HepG2 (cell line): Measurements from ENCODE around the gene NINJ2. TPM values are rescaled to one million over a fixed set of nuclear protein-coding genes. Genes with fewer than 3 reads are reported as not detected.

Experiments used
- ATAC-seq: fragments of 200-7000 bp; cut with Tn5 transposase; 3 replicates; pipeline ENCODE4 v1.9.1; 2020; ENCODE audit warnings: mild to moderate bottlenecking, moderate library complexity
- BruUV-seq: library from RNA; stranded (reverse); fragments of 400-500 nt; replicated peaks from 2 replicates; lab custom pipeline; 2021; lab: Mats Ljungman, UMichigan
- CTCF ChIA-PET: fragments of 300-600 bp; formaldehyde crosslinking; extraction: SDS; loops from one replicate; lab custom pipeline; 2021; ENCODE audit warnings: low total read pairs, inconsistent platforms, low intra/inter-chr PET ratio; lab: Yijun Ruan, JAX
- POLR2A ChIA-PET: fragments of 350-600 bp; sonication (Branson Sonifier 250); formaldehyde crosslinking; loops from one replicate; lab custom pipeline; 2020; ENCODE audit warnings: antibody characterized with exemption, inconsistent platforms; lab: Yijun Ruan, JAX
- DNase-seq: peaks from one replicate; pipeline ENCODE4 v3.0.0-alpha.2; 2015; ENCODE audit warnings: low spot score
- FAIRE-seq: peaks from 3 replicates; lab custom pipeline; 2011; peaks lifted over from hg19 to GRCh38; lab: Jason Lieb, UNC
- H2AFZ ChIP-seq: one replicate; pipeline ENCODE4 v1.6.1; 2011; ENCODE audit warnings: low read length, inconsistent platforms
- H3K27ac ChIP-seq: fragments of 300-600 bp; 3 replicates; pipeline ENCODE4 v1.8.0; 2011; ENCODE audit warnings: mixed run types, mild to moderate bottlenecking, mixed read lengths, low read length, inconsistent platforms; ENCODE audit not compliant: insufficient read depth; ENCODE audit errors: extremely low read length
- H3K27me3 ChIP-seq, 2 experiments: fragments of 200-600 bp in 1 of 2; 2 replicates in 1 of 2; 3 replicates in 1 of 2; pipeline versions ENCODE4 v1.6.0 to v1.8.0; 2011; ENCODE audit warnings: low read length in 2 of 2, mild to moderate bottlenecking in 2 of 2, moderate library complexity in 2 of 2, inconsistent platforms in 1 of 2; ENCODE audit not compliant: insufficient read depth in 2 of 2, control insufficient read depth in 1 of 2
- H3K36me3 ChIP-seq, 2 experiments: fragments of 200-600 bp in 1 of 2; replicated peaks in 1 of 2; 2 replicates in 1 of 2; 3 replicates in 1 of 2; pipeline versions ENCODE4 v1.5.1 to v1.8.0; 2011; ENCODE audit warnings: low read length in 2 of 2, inconsistent platforms in 1 of 2; ENCODE audit not compliant: insufficient read depth in 2 of 2, control insufficient read depth in 1 of 2
- H3K4me1 ChIP-seq: 2 replicates; pipeline ENCODE4 v1.5.1; 2012; ENCODE audit warnings: low read length, inconsistent platforms; ENCODE audit not compliant: insufficient read depth
- H3K4me2 ChIP-seq: 2 replicates; pipeline ENCODE4 v1.6.0; 2011; ENCODE audit warnings: low read depth, low read length, inconsistent platforms
- H3K4me3 ChIP-seq, 3 experiments: fragments of 200-600 bp in 1 of 3; sonication (generic), shearing (Covaris generic) in 1 of 3; replicated peaks in 1 of 3; 2 replicates each; pipeline ENCODE4 v1.5.1; 2011 to 2016; ENCODE audit warnings: low read length in 3 of 3, inconsistent platforms in 2 of 3, low read depth in 2 of 3, mild to moderate bottlenecking in 2 of 3, control low read depth in 1 of 3, mixed read lengths in 1 of 3; ENCODE audit not compliant: insufficient read depth in 1 of 3
- H3K79me2 ChIP-seq: one replicate; pipeline ENCODE4 v1.6.1; 2011; ENCODE audit warnings: low read length, inconsistent platforms; ENCODE audit not compliant: insufficient read depth
- H3K9ac ChIP-seq: 2 replicates; pipeline ENCODE4 v1.6.0; 2011; ENCODE audit warnings: mild to moderate bottlenecking, low read depth, low read length, inconsistent platforms; ENCODE audit not compliant: insufficient read depth
- H3K9me3 ChIP-seq: 2 replicates; pipeline ENCODE4 v1.5.1; 2012; ENCODE audit warnings: mild to moderate bottlenecking, low read length
- H4K20me1 ChIP-seq: 2 replicates; pipeline ENCODE4 v1.6.0; 2011; ENCODE audit warnings: inconsistent platforms, mild to moderate bottlenecking, low read length, moderate library complexity; ENCODE audit not compliant: insufficient read depth
- FOSL2 ChIP-seq: sonication (generic); formaldehyde crosslinking; IDR thresholded peaks from 2 replicates; pipeline ENCODE4 v1.4.0; 2020; ENCODE audit warnings: missing genetic modification reagents
- GABPB1 ChIP-seq: IDR thresholded peaks from 2 replicates; pipeline ENCODE4 v1.6.1; 2016; ENCODE audit warnings: mild to moderate bottlenecking, missing genetic modification reagents, moderate library complexity, missing compliant biosample characterization
- HDAC2 ChIP-seq: sonication (generic); formaldehyde crosslinking; IDR thresholded peaks from 2 replicates; pipeline ENCODE4 v1.4.0; 2020; ENCODE audit warnings: missing genetic modification reagents
- SNRNP70 ChIP-seq: fragments of 200-400 bp; formaldehyde crosslinking; IDR thresholded peaks from 2 replicates; pipeline ENCODE4 v1.6.1; 2017; ENCODE audit warnings: mild to moderate bottlenecking, low read depth, low read length, moderate library complexity
- TSC22D2 ChIP-seq: sonication (generic); formaldehyde crosslinking; IDR thresholded peaks from 2 replicates; pipeline ENCODE4 v1.5.1; 2020; ENCODE audit warnings: missing genetic modification reagents, mild to moderate bottlenecking, borderline replicate concordance
- ZKSCAN5 ChIP-seq: sonication (generic); formaldehyde crosslinking; IDR thresholded peaks from 2 replicates; pipeline ENCODE4 v1.5.1; 2020; ENCODE audit warnings: mild to moderate bottlenecking, missing genetic modification reagents
- ZNF160 ChIP-seq: sonication (generic); formaldehyde crosslinking; IDR thresholded peaks from 2 replicates; pipeline ENCODE4 v1.8.0; 2022; ENCODE audit warnings: mild to moderate bottlenecking, inconsistent platforms, missing genetic modification reagents
- ZNF205 ChIP-seq: IDR thresholded peaks from 2 replicates; pipeline ENCODE4 v1.6.1; 2018; ENCODE audit warnings: missing biosample characterization, missing genetic modification reagents
- ZNF263 ChIP-seq: sonication (generic); formaldehyde crosslinking; IDR thresholded peaks from 2 replicates; pipeline ENCODE4 v1.4.0; 2020; ENCODE audit warnings: missing genetic modification reagents
- ZNF543 ChIP-seq: sonication (generic); formaldehyde crosslinking; IDR thresholded peaks from 2 replicates; pipeline ENCODE4 v1.4.0; 2020; ENCODE audit warnings: mild to moderate bottlenecking, missing genetic modification reagents
- ZNF563 ChIP-seq: sonication (generic); formaldehyde crosslinking; IDR thresholded peaks from 2 replicates; pipeline ENCODE4 v1.8.0; 2022; ENCODE audit warnings: mild to moderate bottlenecking, moderate library complexity, missing genetic modification reagents
- ZNF850 ChIP-seq: sonication (generic); formaldehyde crosslinking; conservative IDR thresholded peaks from 2 replicates; pipeline ENCODE4 v1.9.0; 2021; ENCODE audit warnings: mild to moderate bottlenecking, missing genetic modification reagents
- ZSCAN29 ChIP-seq: sonication (generic); formaldehyde crosslinking; conservative IDR thresholded peaks from 2 replicates; pipeline ENCODE4 v1.4.0; 2020; ENCODE audit warnings: mild to moderate bottlenecking, missing genetic modification reagents
- WGBS: methylation state at CpG from one replicate; pipeline ENCODE4 v1.1.6; 2017; ENCODE audit warnings: low lambda C conversion rate; 5-methylcytosine and 5-hydroxymethylcytosine counted together
- in situ Hi-C: cut with HindIII; loops from 2 replicates; pipeline ENCODE4 v1.10.0; 2017; ENCODE audit warnings: low pct_unique_long_range_greater_than_20kb; ENCODE audit not compliant: extremely low pct_ligation_motif_present
- intact Hi-C: fragments of 100-400 bp; cut with micrococcal nuclease; formaldehyde crosslinking; loops from one replicate; pipeline ENCODE4 v1.10.0; 2022; ENCODE audit not compliant: unreplicated experiment
- polyA plus RNA-seq, 8 experiments: library from polyadenylated mRNA; depleted of rRNA in 3 of 8; stranded (reverse) in 7 of 8; unstranded in 1 of 8; fragments of >200 nt; fragmentation: Illumina TruSeq in 4 of 8; extraction: Trizol in 4 of 8; gene quantifications; 2 replicates each; pipeline versions ENCODE4 v1.2.1 to v1.2.3, GENCODE V29; 2011 to 2016; ENCODE audit warnings: low read depth in 4 of 8, missing spikeins in 1 of 8, mixed read lengths in 1 of 8; ENCODE audit not compliant: insufficient read depth in 1 of 8
- total RNA-seq, 5 experiments: library from RNA; depleted of rRNA; stranded (reverse); fragments of >200 nt; fragmentation: Illumina TruSeq; extraction: Trizol; gene quantifications; 2 replicates each; pipeline ENCODE4 v1.2.3, GENCODE V29; 2016; ENCODE audit warnings: low read depth in 1 of 5
- TF ChIP-seq, protein P1 (sequence below): sonication (generic); formaldehyde crosslinking; conservative IDR thresholded peaks from 2 replicates; pipeline ENCODE4 v1.8.1; 2023; ENCODE audit warnings: missing genetic modification reagents
- TF ChIP-seq, protein P2 (sequence below): sonication (generic); formaldehyde crosslinking; IDR thresholded peaks from 2 replicates; pipeline ENCODE4 v1.8.1; 2023; ENCODE audit warnings: mild to moderate bottlenecking, moderate library complexity, missing genetic modification reagents

The NINJ2 gene
- total and polyA plus RNA-seq, 2 of the 13 experiments (the other 11 are each of a cell fraction or from before 2014, with no cell fraction given), result 0.62 to 3.8 TPM

DNA sequence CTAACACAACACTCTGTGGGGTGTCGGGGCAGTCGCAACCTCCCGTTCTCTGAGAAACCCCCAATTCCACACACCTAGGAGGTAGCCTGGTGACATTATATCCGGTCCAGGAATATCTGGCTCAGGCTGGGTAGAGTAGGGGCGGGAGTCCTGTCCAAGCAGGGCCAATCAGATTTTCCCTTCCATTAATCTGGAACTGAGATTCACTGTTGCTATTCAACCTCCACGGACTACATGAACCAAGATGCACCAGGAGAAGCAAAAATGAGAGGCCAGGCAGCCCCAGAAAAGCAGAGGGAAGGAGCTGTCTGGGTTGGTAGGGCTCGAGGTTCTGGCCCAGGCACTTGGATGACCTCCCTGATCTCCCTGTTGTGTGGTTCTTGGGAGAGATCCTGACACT, 51.0 kb downstream of the NINJ2 start:
- FAIRE-seq, result no peak
- TF ChIP-seq, protein P1, sequence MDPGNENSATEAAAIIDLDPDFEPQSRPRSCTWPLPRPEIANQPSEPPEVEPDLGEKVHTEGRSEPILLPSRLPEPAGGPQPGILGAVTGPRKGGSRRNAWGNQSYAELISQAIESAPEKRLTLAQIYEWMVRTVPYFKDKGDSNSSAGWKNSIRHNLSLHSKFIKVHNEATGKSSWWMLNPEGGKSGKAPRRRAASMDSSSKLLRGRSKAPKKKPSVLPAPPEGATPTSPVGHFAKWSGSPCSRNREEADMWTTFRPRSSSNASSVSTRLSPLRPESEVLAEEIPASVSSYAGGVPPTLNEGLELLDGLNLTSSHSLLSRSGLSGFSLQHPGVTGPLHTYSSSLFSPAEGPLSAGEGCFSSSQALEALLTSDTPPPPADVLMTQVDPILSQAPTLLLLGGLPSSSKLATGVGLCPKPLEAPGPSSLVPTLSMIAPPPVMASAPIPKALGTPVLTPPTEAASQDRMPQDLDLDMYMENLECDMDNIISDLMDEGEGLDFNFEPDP (CRISPR knock-in tag), result no peak
- no peak for TF ChIP-seq ZSCAN29
- TF ChIP-seq ZNF160 (CRISPR knock-in tag), result no peak
- no peak for TF ChIP-seq ZNF263 (CRISPR knock-in tag)
- TF ChIP-seq ZNF563, result no peak
- TF ChIP-seq SNRNP70, result no peak
- TF ChIP-seq FOSL2 (CRISPR knock-in tag), result no peak
- TF ChIP-seq ZNF205 (CRISPR knock-in tag), result no peak
- TF ChIP-seq, protein P2, sequence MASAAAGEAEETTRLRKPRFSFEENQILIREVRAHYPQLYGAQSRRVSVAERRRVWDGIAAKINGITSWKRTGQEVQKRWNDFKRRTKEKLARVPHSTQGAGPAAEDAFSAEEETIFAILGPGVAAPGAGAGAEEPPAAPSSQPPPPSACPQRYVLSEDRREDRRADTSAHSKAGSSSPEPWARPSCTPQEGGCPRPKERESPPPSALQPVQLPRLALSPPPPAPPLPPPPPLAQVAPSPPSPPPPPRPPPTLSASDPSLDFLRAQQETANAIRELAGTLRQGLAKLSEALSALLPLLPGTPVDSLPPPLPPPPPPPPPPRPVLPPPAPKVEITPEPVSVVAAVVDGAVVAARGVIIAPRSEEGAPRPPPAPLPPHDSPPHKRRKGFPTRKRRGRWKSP (CRISPR knock-in tag), result no peak
- TF ChIP-seq HDAC2, result no peak
- TF ChIP-seq GABPB1 (CRISPR knock-in tag), result no peak
- no peak for TF ChIP-seq ZNF543 (CRISPR knock-in tag)
- TF ChIP-seq TSC22D2 (CRISPR knock-in tag), result no peak
- TF ChIP-seq ZKSCAN5 (CRISPR knock-in tag), result no peak
- TF ChIP-seq ZNF850 (CRISPR knock-in tag), result no peak
- H3K4me3 ChIP-seq, result no peak overlapping the region
- H3K27ac ChIP-seq, result no peak overlapping the region
- BruUV-seq, result no TSS peak
- intact Hi-C loops, result loop anchor here (5.0 kb wide), 1 partner anchor 65 kb away; no protein-coding TSS in a partner anchor
- H4K20me1 ChIP-seq, result no peaks in the 10 kb centered on the region
- peaks cover 71% of the 10 kb centered on the region for H3K4me1 ChIP-seq
- in situ Hi-C loops, result loop anchor here (10.0 kb wide), 1 partner anchor 143 kb away; the partner anchor contains the start of gene WNK1
- H3K9me3 ChIP-seq, result no peaks in the 10 kb centered on the region
- ChIA-PET CTCF (no interaction called here), POLR2A (no interaction called here)
- DNase-seq, result no peak
- 79% methylated on average over 7 of the region's 7 CpGs for WGBS
- no peaks in the 10 kb centered on the region for H3K27me3 ChIP-seq
- ATAC-seq, result no peak
- H3K4me2 ChIP-seq, result no peak overlapping the region
- H3K9ac ChIP-seq, result no peak overlapping the region
- H2AFZ ChIP-seq, result no peak overlapping the region
- no peaks in the 10 kb centered on the region for H3K36me3 ChIP-seq
- H3K79me2 ChIP-seq, result no peaks in the 10 kb centered on the region
